ENCODE data around the gene TTC12.

DNA sequence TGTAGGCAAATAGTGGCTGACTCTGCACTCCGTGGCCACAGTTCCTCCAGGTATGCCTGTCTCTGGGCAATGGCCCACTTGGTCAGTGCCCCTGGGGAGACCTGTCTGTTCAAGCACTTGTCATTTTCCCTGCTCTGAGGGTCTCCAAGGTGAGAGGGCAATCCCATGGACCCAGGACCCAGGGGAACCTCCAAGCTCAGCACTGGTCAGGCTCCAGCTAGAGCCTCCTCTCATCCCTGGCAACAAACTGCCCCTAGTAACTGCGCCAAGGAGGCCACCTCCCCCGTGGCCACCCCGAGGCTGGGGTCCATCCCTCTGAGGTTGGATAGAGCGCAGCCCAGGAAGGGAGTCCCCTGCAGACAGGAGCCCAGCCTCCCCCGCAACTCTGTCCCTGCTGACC, 72.5 kb downstream of the TTC12 start:
- TF ChIP-seq, protein P1, sequence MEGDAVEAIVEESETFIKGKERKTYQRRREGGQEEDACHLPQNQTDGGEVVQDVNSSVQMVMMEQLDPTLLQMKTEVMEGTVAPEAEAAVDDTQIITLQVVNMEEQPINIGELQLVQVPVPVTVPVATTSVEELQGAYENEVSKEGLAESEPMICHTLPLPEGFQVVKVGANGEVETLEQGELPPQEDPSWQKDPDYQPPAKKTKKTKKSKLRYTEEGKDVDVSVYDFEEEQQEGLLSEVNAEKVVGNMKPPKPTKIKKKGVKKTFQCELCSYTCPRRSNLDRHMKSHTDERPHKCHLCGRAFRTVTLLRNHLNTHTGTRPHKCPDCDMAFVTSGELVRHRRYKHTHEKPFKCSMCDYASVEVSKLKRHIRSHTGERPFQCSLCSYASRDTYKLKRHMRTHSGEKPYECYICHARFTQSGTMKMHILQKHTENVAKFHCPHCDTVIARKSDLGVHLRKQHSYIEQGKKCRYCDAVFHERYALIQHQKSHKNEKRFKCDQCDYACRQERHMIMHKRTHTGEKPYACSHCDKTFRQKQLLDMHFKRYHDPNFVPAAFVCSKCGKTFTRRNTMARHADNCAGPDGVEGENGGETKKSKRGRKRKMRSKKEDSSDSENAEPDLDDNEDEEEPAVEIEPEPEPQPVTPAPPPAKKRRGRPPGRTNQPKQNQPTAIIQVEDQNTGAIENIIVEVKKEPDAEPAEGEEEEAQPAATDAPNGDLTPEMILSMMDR (optimal IDR thresholded peaks at IDR 0.05 in 1 of 3, IDR thresholded peaks at IDR 0.05 in 1 of 3, conservative IDR thresholded peaks at IDR 0.05 in 1 of 3; ENCODE audit: extremely low read depth in 1 of 3, insufficient read depth in 2 of 3, low read length in 3 of 3), result no peak
- no peak for TF ChIP-seq EZH2 (IDR thresholded peaks at IDR 0.05; ENCODE audit: low read length)

Data from keratinocyte (primary cell).